Stimulated activated CD8-positive, alpha-beta memory T cell treated with anti-CD3 and anti-CD28 coated beads, Interleukin-4, amount 100 ng/mL, for 4 hours (primary cell): ENCODE data around the gene SHB.

Experiments used
- DNase-seq, 2 donors: peaks; one replicate each; pipeline ENCODE4 v3.0.0-alpha.2; 2020; ENCODE audit warnings: low read depth in 2 of 2, low spot score in 1 of 2

SHB gene, protein sequence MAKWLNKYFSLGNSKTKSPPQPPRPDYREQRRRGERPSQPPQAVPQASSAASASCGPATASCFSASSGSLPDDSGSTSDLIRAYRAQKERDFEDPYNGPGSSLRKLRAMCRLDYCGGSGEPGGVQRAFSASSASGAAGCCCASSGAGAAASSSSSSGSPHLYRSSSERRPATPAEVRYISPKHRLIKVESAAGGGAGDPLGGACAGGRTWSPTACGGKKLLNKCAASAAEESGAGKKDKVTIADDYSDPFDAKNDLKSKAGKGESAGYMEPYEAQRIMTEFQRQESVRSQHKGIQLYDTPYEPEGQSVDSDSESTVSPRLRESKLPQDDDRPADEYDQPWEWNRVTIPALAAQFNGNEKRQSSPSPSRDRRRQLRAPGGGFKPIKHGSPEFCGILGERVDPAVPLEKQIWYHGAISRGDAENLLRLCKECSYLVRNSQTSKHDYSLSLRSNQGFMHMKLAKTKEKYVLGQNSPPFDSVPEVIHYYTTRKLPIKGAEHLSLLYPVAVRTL

DNA sequence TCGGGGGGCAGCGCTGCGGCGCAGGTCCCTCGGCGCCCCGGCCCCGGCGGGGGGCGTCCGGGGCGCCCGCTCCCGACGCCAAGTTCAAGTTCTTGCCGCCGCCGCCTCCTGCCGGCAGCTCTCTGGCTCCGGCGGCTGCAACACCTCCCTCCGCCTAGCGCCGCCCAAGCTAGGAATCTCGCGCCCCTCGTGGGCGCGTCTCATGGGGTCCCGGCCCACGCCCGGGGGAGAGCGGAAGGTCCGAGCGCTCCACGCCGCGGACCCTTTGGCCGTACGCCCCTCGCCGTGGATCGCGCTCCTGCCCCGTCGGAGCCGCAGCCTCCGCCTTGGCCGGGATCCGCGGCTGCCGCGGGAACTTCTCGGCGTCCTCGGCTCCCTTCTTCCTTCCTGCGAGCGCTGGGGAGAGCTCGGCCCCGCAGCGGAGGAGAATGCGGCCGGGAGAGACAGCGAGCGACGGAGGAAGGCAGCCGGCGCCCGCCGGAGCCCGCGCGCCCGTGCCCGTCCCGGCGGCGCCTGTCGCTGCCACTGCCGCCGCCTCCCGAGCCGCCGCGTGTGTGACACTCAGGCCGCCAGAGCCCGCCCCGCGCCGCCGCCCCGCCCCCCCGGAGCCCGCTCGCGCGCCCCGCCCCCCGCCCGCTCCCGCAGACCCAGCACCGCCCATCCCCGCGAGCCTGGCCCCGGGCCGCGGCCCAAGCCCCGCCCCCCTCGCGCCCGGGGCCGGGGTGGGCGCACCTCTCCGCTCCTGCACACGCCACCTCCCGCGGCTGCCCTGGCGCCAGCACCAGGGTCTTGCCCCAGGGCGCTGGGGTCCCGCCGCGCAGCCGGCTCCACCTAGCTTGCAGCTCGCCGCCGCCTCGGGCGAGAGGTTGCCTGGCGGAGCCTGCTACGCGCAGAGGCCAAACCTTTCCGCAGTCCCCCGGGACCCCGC, at the start of gene SHB:
Gene SHB (minus strand): TSS at position 527 of the 928 bp plus-strand sequence. CDS start 582 bp downstream, outside the sequence.
- peak; percentile 53 to 71 for DNase-seq

DNA sequence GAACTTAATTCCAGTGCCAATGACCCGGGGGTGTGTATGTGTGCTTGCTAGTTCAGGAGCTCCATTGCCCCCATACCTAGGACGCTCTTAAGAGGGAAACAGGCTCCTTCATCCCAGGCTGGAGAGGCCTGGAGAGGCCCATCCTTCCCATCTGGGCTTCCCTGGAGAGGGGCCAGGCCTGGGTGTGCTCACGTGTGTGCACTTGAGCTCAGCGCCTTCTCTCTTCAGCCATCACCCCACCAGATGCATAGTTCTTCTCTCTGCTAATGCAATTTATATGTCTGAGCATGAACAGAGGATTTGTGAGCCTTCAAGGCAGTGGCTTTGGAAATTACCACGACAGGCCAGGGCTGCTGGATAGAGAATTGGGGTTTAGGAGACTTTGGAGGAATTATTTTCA, 48.6 kb upstream of the SHB start:
- no peak for DNase-seq

DNA sequence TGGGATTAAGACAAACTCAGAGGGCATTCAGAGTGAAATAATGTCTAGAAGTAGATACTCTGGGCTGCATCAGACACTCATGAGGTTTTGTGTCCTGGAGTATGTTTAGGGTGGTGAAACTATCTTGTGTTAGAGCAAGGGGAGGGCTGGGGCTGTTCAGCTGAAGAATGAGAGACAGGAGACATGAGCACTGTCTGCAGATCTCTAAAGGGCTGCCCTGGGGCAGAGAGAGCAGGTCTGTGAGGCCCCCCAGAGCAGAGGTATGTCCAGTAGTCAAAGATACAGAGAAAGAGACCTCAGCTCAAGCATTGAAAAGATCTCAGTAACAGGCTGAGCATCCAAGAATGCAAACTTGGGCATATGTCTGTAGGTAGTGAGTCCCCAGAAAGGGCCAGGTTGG, 45.9 kb upstream of the SHB start:
- DNase-seq: no peak

DNA sequence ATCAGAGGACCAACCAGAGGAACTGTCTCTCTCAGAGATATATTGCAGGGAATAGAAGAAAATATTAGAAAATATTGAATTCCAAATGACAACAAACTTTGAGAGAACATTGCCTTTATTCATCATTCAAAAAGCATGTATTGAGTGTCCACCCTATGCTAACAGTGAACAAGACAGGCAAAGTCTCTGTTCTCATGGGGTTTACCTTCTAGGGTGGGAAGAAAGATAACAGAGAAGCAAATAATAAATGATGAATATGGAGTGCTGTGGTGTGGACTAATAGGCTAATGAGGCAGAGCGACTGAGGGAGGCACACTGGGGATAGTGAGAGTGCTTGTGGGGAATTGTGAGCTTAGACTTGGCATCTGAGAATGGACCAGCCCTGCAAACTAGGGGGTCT, 43.4 kb upstream of the SHB start:
- DNase-seq: no peak

DNA sequence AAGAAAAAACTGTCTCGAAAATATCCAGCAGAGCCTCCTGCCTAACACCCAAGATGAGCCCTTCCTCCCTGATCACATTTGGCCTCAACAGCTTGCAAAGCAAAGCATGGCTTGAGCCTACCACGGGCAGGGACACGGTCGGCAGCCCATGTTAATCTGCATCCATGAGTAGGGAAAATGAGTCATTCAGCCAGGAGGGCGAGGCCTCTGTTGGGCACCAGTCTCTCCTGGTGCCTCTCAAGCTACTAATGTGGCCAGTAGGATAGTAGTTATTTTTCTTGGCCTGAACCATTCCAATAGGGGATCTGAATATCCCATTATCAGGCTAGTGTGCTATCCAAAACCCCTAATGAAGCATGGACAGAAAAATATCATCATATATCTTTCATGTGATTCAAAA, 43.0 kb upstream of the SHB start:
- DNase-seq: no peak

DNA sequence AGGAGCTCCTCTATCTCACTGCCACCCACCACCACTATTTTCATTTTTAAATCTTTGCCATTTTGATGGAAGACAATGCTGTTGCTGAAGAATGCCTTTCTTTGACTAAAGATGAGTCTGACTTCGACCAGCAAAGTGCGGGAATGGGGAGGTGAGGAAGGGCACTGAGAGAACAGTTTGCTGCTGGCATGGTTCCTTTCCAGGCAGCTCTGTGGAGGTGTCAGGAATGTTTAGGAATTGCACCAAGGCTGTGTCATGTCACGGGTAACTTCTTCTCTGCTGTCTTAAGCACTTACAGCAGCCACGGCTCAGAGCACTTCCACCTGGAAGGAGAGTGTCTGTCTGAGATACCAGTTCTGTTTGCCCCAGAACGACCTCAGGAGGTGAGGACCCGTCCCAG, 41.4 kb upstream of the SHB start:
- no peak for DNase-seq

DNA sequence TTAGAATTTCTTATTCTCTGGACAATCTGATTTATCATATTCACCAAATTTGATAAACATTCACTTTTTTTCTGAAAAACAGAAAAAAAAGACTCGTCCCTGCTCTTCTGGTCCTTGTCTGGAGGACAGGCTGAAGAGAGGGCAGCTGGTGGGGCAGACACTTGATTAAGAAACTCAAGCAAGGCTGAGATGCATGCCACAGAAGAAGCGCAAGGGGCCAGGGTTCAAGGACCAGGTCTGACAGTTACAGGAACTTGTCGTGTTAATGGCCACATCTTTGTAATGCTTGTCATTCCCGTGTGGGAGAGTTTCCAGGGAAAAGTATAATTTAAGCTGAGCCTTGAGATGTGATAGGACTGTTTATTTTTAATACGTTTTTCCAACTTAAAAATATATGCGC, 40.6 kb upstream of the SHB start:
- no peak for DNase-seq

DNA sequence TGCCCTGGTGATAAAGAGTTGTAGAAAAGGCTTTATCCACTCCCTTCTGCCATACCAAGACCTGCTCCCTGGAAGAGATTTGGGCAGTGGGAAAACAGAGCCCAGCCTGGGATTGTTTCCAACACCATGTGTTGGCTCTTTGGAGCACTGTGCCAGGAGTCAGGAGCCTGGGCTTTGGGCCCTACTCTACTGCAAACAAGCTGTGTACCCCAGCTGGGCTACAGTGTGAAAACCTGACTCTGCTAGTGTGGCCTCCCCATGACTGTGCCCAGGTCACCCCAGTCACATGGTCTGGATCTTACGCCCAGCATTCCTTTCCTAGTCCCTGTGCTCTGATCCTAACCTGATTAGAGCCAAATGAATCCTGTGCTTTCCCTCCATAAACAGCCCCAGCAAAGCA, 39.3 kb upstream of the SHB start:
- no peak for DNase-seq

DNA sequence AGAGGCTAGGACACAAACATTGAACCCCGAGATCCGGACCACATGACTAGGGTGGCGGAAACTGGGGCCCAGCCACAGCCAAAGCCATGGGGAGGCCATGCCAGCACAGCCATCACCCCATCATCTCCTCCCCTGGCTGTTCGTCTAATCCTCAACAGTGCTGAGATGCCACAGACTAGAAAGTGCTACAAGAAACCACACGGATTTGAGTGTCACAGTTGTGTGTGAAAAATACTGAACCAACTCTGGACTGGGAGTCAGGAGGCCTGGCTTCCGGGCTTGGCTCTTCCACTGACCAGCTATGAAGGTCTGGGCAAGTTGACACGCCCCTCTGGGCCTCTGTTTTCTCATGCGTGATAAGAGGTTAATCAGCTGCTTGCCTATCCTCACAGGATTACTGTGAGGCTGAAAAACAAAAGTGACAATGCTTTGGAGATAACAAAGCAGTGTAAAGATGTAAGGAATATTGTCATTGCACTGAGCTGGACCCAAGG, 38.8 kb upstream of the SHB start:
- DNase-seq: no peak

DNA sequence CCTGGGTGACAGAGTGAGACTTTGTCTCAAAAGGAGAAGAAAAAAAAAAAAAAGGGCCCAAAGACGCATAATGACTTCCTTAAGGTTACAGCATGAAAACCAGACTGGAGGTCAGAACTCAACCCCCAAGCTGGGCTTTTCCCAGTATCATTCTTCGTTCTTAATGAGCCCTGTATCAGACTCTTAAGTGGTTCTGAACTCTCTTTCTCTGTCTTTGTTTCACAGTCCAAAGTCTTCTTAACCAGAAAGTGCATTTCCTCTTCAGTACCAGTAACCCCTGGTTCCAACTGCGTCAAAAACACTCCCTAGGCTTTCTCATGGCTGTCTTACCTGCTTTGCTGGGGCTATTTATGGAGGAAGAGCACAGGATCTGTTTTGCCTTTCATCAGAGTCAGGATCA, 38.4 kb upstream of the SHB start:
- DNase-seq: no peak

DNA sequence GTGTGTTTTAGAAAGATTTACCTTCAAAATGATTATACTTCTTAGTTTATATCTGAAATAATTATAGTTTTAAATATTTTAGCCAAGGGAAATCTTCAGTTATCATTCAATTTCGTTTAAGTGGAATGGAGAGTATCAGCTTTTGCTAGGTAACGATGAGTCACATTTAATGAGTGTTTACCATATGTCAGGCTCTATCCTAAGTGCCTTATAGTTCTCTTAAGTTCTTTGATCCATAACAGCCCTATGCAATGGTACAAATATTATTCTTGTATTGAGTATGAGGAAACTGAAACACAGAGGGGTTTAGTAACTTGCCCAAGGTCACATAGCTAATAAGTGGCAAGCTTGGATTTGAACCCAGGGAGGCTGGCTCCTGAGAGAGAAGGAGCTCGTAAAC, 37.5 kb upstream of the SHB start:
- DNase-seq: no peak

DNA sequence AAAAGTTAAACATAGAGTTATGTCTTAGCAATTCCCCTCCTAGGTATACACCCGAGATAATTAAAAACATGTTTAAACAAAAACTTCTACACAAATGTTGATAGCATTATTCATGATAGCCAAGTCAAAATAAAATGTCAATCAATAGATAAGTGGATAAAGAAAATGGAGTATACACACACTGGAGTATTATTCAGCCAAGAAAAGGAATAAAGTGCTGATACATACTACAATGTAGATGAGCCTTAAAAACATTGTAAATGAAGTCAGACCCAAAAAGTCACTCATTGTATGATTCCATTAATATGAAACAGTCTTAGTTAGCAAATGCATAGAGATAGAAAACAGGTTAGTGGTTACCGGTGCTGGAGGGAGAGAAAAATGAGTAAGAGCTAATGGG, 34.3 kb upstream of the SHB start:
- DNase-seq: no peak

DNA sequence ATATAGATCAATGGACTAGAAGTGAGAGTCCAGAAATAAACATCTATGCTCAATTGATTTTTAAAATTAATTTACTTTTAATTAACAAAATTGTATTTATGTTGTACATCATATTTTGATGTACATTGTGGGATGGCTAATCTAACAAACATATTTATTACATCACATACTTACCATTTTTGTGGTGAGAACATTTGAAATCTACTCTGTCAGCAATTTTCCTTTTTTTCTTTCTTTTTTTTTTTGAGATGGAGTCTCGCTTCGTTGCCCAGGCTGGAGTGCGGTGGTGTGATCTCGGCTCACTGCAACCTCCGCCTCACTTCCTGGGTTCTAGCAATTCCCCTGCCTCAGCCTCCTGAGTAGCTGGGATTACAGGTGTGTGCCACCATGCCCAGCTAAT, 32.4 kb upstream of the SHB start:
- DNase-seq: no peak

DNA sequence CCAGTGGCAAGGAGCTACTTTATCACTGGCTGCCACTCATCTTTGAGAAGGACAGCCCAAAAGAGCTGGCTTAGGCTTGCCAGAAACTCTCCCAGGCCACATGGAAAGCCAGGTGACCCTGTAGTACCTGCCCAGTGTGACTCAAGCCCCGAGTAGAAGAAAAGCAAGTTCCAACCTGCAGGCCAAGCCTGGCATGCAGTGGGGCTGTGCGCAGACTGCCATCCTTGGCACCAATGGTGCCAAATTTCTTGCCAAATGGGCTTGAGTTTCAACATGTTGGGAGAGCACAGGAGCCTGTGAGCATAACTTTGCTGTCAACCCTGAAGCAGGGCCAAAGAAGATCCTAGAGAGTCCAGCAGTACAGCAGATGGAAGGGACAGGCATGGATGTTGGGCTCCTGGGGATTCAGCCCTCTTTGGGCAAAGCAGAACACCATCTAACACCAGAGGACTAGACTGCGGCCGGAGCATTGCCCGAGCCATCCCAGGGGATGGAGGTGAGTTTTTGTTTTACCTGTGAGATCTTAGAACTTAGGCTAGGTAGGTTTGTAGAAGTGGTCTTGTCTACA, 27.3 kb upstream of the SHB start:
- no peak for DNase-seq

DNA sequence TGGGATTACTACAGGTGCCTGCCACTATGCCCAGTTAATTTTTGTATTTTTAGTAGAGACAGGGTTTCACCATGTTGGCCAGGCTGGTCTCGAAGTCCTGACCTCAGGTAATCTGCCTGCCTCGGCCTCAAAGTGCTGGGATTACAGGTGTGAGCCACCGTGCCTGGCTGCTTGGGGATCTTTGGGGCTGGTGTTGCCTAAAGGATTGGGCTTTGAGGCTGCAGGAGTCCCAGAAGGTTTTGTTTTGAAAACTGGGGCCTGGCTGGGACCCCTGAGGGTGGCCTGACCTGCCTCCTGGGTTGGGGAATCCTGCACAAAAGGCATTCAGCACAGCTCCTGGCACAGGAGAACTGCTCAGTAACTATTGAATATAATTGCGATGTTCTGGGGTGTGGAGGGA, 25.1 kb upstream of the SHB start:
- no peak for DNase-seq

DNA sequence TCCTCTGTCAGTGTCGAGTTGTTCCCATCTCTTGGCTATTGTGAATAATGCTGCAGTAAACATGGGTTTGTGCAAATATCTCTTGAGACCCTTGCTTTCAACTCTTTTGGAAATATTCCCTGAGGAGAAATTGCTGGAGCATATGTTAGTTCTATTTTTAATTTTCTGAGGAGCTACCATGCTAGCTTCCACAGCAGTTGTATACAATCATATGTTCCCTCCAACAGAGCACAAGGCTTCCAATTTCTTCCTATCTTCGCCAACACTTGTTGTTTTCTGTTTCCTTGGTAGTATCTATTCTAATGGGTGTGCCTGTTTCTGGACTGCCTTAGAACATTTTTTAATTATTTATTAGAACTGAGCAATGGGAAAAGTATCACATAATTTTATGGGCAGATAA, 23.6 kb upstream of the SHB start:
- no peak for DNase-seq

DNA sequence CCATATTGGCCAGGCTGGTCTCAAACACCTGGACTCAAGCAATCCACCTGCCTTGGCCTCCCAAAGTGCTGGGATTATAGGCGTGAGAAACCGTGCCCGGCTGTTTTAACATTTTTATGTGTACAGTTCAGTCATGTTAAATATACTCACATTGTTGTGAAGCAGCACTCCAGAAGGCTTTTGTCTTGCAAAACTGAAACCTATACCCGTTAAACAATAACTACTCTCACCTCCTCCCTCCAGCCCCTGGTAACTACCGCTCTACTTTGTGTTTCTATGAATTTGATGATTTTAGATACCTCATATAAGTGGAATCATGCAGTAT, 23.1 kb upstream of the SHB start:
- DNase-seq: no peak

DNA sequence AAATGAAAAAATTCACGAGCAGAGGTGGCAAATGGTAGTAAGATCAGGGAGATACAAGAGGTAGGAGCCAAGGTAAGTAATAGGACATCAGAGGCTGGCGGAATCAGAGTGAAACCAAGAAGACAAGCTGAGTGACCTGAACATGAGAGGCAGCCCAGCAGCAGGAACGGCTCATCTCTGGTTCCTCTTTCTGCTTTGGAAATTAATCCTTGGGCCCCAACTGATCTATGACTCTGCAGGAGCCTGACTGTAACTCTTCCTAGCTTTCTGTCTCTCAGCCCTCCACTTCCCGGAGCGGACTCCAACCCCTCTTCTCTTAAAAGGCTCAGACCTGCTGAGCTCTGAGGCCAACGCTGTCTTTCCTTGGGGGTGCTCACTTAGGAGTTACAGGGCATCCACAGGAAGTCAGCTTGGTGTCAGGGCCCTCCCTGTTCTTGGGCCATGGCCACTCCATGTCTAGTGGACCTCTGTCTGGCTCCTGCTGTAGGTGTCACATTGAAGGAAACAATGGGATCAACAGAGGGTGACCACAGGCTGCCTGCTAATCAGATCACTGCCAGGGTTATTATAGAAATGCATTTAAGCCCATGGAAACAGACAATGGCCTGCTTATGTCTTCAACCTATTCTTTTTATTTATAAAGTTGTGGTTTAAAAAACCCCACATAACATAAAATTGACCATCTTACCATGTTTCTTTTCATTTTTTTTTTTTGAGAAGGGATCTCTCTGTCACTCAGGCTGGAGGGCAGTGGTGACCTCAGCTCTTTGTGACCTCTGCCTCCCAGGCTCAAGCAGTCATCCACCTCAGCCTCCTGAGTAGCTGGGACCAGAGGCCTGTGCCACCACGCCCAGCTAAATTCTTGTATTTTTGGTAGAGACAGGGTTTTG, 22.5 kb upstream of the SHB start:
- DNase-seq: no peak

DNA sequence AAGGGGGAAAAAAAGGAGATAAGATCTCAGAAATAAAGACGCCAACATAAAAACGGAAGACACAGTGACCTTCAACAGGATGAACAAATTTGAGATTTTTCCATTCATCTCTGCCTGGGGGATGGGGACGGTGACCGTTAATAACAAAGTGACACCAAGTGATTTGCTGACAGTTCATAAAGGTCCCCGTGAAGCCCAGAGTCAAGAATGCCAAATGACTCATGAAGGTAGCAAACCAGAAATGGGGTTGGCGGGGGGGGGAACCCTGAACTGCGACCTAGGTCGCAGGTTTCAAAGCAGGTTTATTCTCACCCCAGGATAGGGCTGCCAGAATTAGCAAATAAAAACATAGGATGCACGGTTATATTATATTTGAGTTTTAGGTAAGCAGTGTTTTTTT, 21.1 kb upstream of the SHB start:
- no peak for DNase-seq

DNA sequence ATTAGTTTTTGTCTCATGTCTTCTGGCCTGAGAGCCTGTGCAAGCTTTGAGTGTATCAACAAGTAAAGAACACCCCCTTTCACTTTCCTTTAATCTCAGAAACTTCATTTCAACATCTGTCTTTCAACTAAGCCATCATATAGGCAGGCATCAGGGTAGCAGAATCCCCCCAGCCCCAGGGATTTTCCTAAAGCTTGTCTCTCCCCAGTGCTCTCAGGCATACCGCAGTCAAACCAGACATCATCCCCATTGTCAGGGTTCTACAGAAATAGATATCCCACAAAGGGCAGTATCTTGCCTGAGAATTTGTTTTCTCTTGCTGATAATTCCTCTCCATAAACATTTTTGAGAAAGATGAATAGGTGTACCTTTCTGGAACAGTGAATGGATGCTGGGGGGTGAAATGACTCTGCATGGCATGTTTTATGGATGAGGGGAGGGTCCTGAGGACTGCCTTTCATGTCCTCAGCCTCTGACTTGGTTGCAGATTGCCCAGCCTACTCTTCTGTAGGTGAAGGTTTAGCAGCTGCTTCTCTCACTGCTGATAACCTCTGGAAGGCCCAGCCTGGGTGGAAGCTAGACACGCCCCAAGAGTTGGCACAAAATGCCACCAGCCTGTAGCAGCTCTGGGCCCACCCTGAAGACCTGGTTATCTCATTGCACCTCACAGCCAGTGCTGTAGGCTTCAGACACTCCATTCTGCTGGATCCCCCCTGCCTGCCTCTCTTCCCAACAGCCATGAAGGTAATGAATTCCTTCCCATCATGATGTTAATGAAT, 20.5 kb upstream of the SHB start:
- no peak for DNase-seq
